WTC11 (cell line): ENCODE results near the gene CPHXL2. TPM values are rescaled to one million over a fixed set of nuclear protein-coding genes. Genes with fewer than 3 reads are reported as not detected.
A peak's percentile ranks its signal among the peaks of the same experiment; 100 is the strongest.

Source experiments
- ATAC-seq: fragments of 200-7000 bp; cut with Tn5 transposase; 2 replicates; pipeline ENCODE4 v1.10.0; 2021; ENCODE audit warnings: mild to moderate bottlenecking, moderate library complexity
- CTCF ChIA-PET: fragments of 300-600 bp; sonication (Branson Sonifier 250); formaldehyde crosslinking; loops from one replicate; lab custom pipeline; 2021; ENCODE audit warnings: antibody characterized with exemption; lab: Charles Lee
- POLR2A ChIA-PET: fragments of 350-600 bp; sonication (Branson Sonifier 250); formaldehyde crosslinking; loops from one replicate; lab custom pipeline; 2021; ENCODE audit warnings: antibody characterized with exemption; lab: Charles Lee
- DNase-seq: peaks from one replicate; pipeline ENCODE4 v3.0.0; 2021; ENCODE audit warnings: low spot score
- H3K27ac Mint-ChIP-seq: 2 replicates; pipeline ENCODE4 v1.8.0; 2021; ENCODE audit warnings: mixed read lengths
- H3K27me3 Mint-ChIP-seq: 2 replicates; pipeline ENCODE4 v1.8.0; 2021; ENCODE audit warnings: low read depth, mild to moderate bottlenecking, moderate library complexity, mixed read lengths
- H3K36me3 Mint-ChIP-seq: 2 replicates; pipeline ENCODE4 v1.8.0; 2021; ENCODE audit warnings: mixed read lengths
- H3K4me1 Mint-ChIP-seq: 2 replicates; pipeline ENCODE4 v1.8.0; 2022; ENCODE audit warnings: mixed read lengths
- H3K4me3 Mint-ChIP-seq: 2 replicates; pipeline ENCODE4 v1.8.0; 2021; ENCODE audit warnings: mild to moderate bottlenecking, moderate library complexity, mixed read lengths
- H3K9me3 Mint-ChIP-seq: 2 replicates; pipeline ENCODE4 v1.8.0; 2021; ENCODE audit warnings: mixed read lengths
- GABPB1 ChIP-seq: sonication (generic); formaldehyde crosslinking; IDR thresholded peaks from 2 replicates; pipeline ENCODE4 v1.8.1; 2023; ENCODE audit warnings: mild to moderate bottlenecking, missing genetic modification reagents
- JAZF1 ChIP-seq: fragments of 250-450 bp; sonication (Bioruptor Pico); IDR thresholded peaks from 2 replicates; pipeline ENCODE4 v1.9.0; 2021; ENCODE audit warnings: moderate library complexity, mild to moderate bottlenecking, inconsistent platforms
- MXD4 ChIP-seq: fragments of 250-450 bp; sonication (Bioruptor Pico); IDR thresholded peaks from 2 replicates; pipeline ENCODE4 v1.8.0; 2021; ENCODE audit warnings: mild to moderate bottlenecking, moderate library complexity, borderline replicate concordance
- NR2C2 ChIP-seq: sonication (generic); formaldehyde crosslinking; IDR thresholded peaks from 2 replicates; pipeline ENCODE4 v1.8.0; 2022; ENCODE audit warnings: mild to moderate bottlenecking, missing genetic modification reagents
- TEAD1 ChIP-seq: sonication (generic); formaldehyde crosslinking; IDR thresholded peaks from 2 replicates; pipeline ENCODE4 v1.8.0; 2022; ENCODE audit warnings: mild to moderate bottlenecking, missing genetic modification reagents
- ZBTB21 ChIP-seq: sonication (generic); formaldehyde crosslinking; IDR thresholded peaks from 2 replicates; pipeline ENCODE4 v1.8.1; 2023; ENCODE audit warnings: mild to moderate bottlenecking, missing genetic modification reagents, borderline replicate concordance
- ZNF263 ChIP-seq: sonication (generic); formaldehyde crosslinking; IDR thresholded peaks from 2 replicates; pipeline ENCODE4 v1.8.1; 2022; ENCODE audit warnings: low read depth, mild to moderate bottlenecking, moderate library complexity, missing genetic modification reagents
- ZNF416 ChIP-seq: fragments of 250-450 bp; sonication (Bioruptor Pico); IDR thresholded peaks from 2 replicates; pipeline ENCODE4 v1.9.0; 2021; ENCODE audit warnings: mild to moderate bottlenecking, inconsistent platforms
- total RNA-seq: library from RNA; stranded (reverse); gene quantifications from 3 replicates; pipeline ENCODE4 v1.2.3, GENCODE V29; 2021
- TF ChIP-seq, protein P1 (sequence below): fragments of 250-450 bp; sonication (Bioruptor Pico); IDR thresholded peaks from 2 replicates; pipeline ENCODE4 v1.9.0; 2021; ENCODE audit warnings: mild to moderate bottlenecking, borderline replicate concordance
- TF ChIP-seq, protein P2 (sequence below): sonication (generic); formaldehyde crosslinking; IDR thresholded peaks from 2 replicates; pipeline ENCODE4 v1.8.0; 2022; ENCODE audit warnings: mild to moderate bottlenecking, missing genetic modification reagents
- TF ChIP-seq, protein P3 (sequence below): sonication (generic); formaldehyde crosslinking; IDR thresholded peaks from 2 replicates; pipeline ENCODE4 v1.8.0; 2023; ENCODE audit warnings: mild to moderate bottlenecking, missing genetic modification reagents
- TF ChIP-seq, protein P4 (sequence below): sonication (generic); formaldehyde crosslinking; conservative IDR thresholded peaks from 2 replicates; pipeline ENCODE4 v1.8.1; 2022; ENCODE audit warnings: mild to moderate bottlenecking, missing genetic modification reagents
- TF ChIP-seq, protein P5 (sequence below): sonication (generic); formaldehyde crosslinking; IDR thresholded peaks from 2 replicates; pipeline ENCODE4 v1.8.1; 2023; ENCODE audit warnings: mild to moderate bottlenecking, moderate library complexity, missing genetic modification reagents
- TF ChIP-seq, protein P6 (sequence below): sonication (generic); formaldehyde crosslinking; IDR thresholded peaks from 2 replicates; pipeline ENCODE4 v1.8.0; 2023; ENCODE audit warnings: missing genetic modification reagents
- TF ChIP-seq, protein P7 (sequence below): sonication (generic); formaldehyde crosslinking; IDR thresholded peaks from 2 replicates; pipeline ENCODE4 v1.8.1; 2023; ENCODE audit warnings: mild to moderate bottlenecking, missing genetic modification reagents

CPHXL2 gene
- total RNA-seq, 1 experiment from 2014 or later = not detected

DNA sequence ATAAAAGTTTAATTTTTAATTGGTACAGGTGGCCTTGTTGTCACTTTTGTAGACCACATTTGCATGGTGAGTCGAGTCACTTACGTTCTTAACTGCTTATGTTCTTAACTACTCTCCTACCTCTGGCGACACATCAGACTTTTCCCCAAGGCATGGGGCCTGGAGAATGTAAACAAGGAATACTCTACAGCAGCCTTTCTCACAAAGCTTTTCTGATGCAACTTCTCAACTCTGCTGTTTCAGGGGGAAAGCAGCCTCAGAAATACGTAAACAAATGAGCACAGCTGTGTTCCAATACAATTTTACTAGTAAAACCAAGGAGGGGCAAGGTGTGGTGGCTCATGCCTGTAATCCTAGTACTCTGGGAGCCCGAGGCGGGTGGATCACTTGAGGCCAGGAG is 36.2 kb downstream of the CPHXL2 start:
- Mint-ChIP-seq H3K4me3 (no peak overlapping the region), H3K4me1 (peaks cover 7% of the 10 kb centered on the region), H3K36me3 (peaks cover 80% of the 10 kb centered on the region), H3K9me3 (no peaks in the 10 kb centered on the region), H3K27ac (no peak overlapping the region), H3K27me3 (no peaks in the 10 kb centered on the region)
- ChIA-PET CTCF (no interaction called here), POLR2A (no interaction called here)
- DNase-seq (no peak), ATAC-seq (no peak)
- TF ChIP-seq JAZF1 (no peak), MXD4 (no peak), ZBTB21 (CRISPR knock-in tag) (no peak), NR2C2 (CRISPR knock-in tag) (no peak), GABPB1 (peak; percentile 92)
- TF ChIP-seq, protein P1, sequence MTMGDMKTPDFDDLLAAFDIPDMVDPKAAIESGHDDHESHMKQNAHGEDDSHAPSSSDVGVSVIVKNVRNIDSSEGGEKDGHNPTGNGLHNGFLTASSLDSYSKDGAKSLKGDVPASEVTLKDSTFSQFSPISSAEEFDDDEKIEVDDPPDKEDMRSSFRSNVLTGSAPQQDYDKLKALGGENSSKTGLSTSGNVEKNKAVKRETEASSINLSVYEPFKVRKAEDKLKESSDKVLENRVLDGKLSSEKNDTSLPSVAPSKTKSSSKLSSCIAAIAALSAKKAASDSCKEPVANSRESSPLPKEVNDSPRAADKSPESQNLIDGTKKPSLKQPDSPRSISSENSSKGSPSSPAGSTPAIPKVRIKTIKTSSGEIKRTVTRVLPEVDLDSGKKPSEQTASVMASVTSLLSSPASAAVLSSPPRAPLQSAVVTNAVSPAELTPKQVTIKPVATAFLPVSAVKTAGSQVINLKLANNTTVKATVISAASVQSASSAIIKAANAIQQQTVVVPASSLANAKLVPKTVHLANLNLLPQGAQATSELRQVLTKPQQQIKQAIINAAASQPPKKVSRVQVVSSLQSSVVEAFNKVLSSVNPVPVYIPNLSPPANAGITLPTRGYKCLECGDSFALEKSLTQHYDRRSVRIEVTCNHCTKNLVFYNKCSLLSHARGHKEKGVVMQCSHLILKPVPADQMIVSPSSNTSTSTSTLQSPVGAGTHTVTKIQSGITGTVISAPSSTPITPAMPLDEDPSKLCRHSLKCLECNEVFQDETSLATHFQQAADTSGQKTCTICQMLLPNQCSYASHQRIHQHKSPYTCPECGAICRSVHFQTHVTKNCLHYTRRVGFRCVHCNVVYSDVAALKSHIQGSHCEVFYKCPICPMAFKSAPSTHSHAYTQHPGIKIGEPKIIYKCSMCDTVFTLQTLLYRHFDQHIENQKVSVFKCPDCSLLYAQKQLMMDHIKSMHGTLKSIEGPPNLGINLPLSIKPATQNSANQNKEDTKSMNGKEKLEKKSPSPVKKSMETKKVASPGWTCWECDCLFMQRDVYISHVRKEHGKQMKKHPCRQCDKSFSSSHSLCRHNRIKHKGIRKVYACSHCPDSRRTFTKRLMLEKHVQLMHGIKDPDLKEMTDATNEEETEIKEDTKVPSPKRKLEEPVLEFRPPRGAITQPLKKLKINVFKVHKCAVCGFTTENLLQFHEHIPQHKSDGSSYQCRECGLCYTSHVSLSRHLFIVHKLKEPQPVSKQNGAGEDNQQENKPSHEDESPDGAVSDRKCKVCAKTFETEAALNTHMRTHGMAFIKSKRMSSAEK = no peak
- TF ChIP-seq, protein P2, sequence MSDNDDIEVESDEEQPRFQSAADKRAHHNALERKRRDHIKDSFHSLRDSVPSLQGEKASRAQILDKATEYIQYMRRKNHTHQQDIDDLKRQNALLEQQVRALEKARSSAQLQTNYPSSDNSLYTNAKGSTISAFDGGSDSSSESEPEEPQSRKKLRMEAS = no peak

DNA sequence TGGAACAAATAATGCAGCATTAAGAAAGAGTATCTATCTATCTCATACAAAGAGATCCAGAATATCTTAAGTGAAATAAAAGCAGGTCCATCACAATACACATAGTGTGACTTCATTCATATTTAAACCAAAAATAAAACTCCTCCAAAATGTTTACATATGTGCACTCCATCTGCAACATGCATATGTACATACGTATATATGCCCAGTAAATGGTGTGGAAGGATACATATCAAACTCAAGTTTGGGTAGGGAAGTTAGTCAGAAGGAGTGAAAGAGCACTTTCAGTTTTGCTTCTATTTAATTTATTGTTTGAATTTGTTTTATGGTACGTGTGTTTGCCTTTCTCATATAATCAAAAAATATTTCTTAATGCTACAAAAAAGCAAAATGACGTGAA is 41.8 kb downstream of the CPHXL2 start:
- ATAC-seq = no peak
- POLR2A ChIA-PET = no interaction called here
- peaks cover 84% of the 10 kb centered on the region for H3K36me3 Mint-ChIP-seq

More for the DNA sequence above, 41.8 kb downstream of the CPHXL2 start:
- DNase-seq = no peak
- CTCF ChIA-PET = no interaction called here
- H3K4me1 Mint-ChIP-seq = no peaks in the 10 kb centered on the region
- no peaks in the 10 kb centered on the region for H3K9me3 Mint-ChIP-seq
- no peaks in the 10 kb centered on the region for H3K27me3 Mint-ChIP-seq
- no peak overlapping the region for H3K4me3 Mint-ChIP-seq
- H3K27ac Mint-ChIP-seq = no peak overlapping the region
- no peak for TF ChIP-seq TEAD1 (CRISPR knock-in tag)
- no peak for TF ChIP-seq ZNF416 (CRISPR knock-in tag)
- TF ChIP-seq, protein P3, sequence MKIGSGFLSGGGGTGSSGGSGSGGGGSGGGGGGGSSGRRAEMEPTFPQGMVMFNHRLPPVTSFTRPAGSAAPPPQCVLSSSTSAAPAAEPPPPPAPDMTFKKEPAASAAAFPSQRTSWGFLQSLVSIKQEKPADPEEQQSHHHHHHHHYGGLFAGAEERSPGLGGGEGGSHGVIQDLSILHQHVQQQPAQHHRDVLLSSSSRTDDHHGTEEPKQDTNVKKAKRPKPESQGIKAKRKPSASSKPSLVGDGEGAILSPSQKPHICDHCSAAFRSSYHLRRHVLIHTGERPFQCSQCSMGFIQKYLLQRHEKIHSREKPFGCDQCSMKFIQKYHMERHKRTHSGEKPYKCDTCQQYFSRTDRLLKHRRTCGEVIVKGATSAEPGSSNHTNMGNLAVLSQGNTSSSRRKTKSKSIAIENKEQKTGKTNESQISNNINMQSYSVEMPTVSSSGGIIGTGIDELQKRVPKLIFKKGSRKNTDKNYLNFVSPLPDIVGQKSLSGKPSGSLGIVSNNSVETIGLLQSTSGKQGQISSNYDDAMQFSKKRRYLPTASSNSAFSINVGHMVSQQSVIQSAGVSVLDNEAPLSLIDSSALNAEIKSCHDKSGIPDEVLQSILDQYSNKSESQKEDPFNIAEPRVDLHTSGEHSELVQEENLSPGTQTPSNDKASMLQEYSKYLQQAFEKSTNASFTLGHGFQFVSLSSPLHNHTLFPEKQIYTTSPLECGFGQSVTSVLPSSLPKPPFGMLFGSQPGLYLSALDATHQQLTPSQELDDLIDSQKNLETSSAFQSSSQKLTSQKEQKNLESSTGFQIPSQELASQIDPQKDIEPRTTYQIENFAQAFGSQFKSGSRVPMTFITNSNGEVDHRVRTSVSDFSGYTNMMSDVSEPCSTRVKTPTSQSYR (CRISPR knock-in tag) = no peak
- TF ChIP-seq, protein P4, sequence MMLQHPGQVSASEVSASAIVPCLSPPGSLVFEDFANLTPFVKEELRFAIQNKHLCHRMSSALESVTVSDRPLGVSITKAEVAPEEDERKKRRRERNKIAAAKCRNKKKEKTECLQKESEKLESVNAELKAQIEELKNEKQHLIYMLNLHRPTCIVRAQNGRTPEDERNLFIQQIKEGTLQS (CRISPR knock-in tag) = no peak
- TF ChIP-seq, protein P5, sequence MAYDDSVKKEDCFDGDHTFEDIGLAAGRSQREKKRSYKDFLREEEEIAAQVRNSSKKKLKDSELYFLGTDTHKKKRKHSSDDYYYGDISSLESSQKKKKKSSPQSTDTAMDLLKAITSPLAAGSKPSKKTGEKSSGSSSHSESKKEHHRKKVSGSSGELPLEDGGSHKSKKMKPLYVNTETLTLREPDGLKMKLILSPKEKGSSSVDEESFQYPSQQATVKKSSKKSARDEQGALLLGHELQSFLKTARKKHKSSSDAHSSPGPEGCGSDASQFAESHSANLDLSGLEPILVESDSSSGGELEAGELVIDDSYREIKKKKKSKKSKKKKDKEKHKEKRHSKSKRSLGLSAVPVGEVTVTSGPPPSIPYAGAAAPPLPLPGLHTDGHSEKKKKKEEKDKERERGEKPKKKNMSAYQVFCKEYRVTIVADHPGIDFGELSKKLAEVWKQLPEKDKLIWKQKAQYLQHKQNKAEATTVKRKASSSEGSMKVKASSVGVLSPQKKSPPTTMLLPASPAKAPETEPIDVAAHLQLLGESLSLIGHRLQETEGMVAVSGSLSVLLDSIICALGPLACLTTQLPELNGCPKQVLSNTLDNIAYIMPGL (CRISPR knock-in tag) = no peak
- TF ChIP-seq, protein P6, sequence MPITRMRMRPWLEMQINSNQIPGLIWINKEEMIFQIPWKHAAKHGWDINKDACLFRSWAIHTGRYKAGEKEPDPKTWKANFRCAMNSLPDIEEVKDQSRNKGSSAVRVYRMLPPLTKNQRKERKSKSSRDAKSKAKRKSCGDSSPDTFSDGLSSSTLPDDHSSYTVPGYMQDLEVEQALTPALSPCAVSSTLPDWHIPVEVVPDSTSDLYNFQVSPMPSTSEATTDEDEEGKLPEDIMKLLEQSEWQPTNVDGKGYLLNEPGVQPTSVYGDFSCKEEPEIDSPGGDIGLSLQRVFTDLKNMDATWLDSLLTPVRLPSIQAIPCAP (CRISPR knock-in tag) = no peak
- TF ChIP-seq, protein P7, sequence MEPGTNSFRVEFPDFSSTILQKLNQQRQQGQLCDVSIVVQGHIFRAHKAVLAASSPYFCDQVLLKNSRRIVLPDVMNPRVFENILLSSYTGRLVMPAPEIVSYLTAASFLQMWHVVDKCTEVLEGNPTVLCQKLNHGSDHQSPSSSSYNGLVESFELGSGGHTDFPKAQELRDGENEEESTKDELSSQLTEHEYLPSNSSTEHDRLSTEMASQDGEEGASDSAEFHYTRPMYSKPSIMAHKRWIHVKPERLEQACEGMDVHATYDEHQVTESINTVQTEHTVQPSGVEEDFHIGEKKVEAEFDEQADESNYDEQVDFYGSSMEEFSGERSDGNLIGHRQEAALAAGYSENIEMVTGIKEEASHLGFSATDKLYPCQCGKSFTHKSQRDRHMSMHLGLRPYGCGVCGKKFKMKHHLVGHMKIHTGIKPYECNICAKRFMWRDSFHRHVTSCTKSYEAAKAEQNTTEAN (CRISPR knock-in tag) = no peak
- TF ChIP-seq ZNF263 (CRISPR knock-in tag) = no peak
